ENCODE results near the gene ENPP7.

Gene ENPP7

DNA sequence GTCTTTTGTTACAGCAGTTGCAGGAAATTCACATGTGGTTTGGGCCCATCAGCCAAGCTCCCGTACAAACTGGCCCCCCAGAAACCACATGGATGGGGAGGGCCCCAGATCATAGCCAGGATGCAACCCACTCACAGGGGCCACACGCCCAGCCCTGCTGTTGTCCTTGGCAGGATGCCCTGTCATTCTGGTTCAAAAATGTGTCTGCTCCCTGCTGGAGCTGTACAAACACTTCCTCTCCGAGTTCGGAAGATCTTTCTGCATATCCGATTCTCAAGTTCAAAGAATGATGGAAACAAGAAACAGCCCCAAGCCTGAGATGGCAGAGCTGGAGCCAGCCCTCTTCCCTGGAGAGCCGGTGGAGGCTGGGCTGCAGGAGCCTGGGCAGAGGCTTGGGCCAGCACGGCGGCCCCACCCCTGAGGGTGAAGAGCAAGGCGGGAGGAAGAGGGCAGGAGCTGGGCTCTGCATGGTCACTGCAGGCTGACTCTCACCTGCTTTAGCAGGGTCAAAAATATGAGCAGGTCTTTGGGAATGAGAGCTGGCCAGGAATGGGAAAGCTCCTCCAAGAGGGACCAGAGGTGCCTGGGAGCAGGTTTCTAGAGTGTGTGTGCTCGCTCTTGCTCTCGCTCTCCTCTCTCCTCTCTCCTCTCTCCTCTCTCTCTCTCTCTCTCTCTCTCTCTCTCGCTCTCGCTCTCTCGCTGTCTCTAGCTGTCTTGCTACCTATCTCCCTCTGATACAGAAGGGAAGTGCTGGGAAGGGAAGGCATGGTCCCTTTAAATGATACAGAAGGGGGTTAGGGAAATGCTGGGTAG is 34.7 kb upstream of the ENPP7 start:
- TF ChIP-seq GATA3 (IDR thresholded peaks at IDR 0.05; ENCODE audit: low read depth, low read length) (no peak), GATA2 (IDR thresholded peaks at IDR 0.05; ENCODE audit: low read depth, low read length) (no peak)

GRCh38 chr17:79696610-79696982 is 34.1 kb upstream of the ENPP7 start:
- TF ChIP-seq GATA2 (IDR thresholded peaks at IDR 0.05; ENCODE audit: low read depth, low read length) = no peak
- TF ChIP-seq GATA3 (IDR thresholded peaks at IDR 0.05; ENCODE audit: low read depth, low read length) = no peak

DNA sequence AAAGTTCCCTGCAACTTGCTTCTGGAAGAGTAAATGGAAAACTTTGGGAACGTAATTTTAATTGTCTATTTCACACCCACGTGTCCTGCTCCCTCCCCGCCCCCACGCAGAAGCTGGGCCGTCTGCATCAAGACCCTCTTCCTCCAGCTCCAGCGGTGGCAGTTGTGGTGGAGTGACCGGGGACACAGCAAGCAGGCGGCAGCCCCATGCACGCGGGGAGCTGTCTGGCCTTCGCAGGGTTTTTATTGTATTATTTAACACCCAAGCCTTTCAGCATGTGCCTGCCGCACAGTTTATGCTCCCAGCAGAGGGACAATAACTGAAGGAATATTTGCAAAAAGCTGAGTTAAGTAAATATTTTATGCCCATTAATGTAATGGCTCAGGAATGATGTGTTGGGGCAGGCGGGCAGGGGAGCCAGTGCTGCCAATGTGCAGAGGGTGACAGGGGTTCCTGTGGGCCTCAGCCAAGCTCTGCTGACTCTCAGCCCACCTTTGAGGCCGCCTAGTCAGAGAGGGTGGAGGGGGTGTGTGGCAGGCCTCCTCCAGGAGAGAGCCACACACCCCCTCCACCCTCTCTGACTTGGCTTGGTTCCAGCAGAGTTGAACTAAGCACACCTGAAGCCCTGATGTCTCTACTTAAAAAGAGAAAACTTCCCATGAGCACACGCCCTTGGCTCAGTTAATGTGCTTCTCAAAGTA is 32.4 kb upstream of the ENPP7 start:
- no peak for TF ChIP-seq GATA2 (IDR thresholded peaks at IDR 0.05; ENCODE audit: low read depth, low read length)
- TF ChIP-seq GATA3 (IDR thresholded peaks at IDR 0.05; ENCODE audit: low read depth, low read length) = no peak

- TF ChIP-seq GATA3 (IDR thresholded peaks at IDR 0.05; ENCODE audit: low read depth, low read length) (no peak), GATA2 (IDR thresholded peaks at IDR 0.05; ENCODE audit: low read depth, low read length) (no peak)
These were observed 31.2 kb upstream of the ENPP7 start for GRCh38 chr17:79699386-79700036.

DNA sequence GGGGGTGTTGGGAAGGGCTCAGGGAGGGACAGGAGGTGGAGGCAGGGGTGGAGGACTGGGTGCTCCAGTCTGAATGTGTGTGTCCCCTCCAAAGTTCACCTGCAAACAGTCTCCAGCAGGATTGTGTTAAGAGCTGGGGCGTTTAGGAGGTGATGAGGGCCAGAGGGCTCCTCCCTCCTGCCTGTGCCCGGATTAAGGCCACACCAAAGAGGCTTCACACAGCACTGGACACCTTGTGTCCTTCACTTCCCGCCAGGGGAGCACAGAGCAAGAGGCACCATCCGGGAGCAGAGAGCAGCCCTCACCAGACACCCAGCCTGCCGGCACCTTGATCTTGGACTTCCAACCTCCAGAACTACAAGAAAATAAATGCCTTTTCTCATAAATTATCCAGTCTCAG is 30.2 kb upstream of the ENPP7 start:
- TF ChIP-seq GATA2 (IDR thresholded peaks at IDR 0.05; ENCODE audit: low read depth, low read length) (no peak), GATA3 (IDR thresholded peaks at IDR 0.05; ENCODE audit: low read depth, low read length) (no peak)

GRCh38 chr17:79702034-79702433 is 28.7 kb upstream of the ENPP7 start:
- TF ChIP-seq GATA2 (IDR thresholded peaks at IDR 0.05; ENCODE audit: low read depth, low read length) (no peak), GATA3 (IDR thresholded peaks at IDR 0.05; ENCODE audit: low read depth, low read length) (no peak)

DNA sequence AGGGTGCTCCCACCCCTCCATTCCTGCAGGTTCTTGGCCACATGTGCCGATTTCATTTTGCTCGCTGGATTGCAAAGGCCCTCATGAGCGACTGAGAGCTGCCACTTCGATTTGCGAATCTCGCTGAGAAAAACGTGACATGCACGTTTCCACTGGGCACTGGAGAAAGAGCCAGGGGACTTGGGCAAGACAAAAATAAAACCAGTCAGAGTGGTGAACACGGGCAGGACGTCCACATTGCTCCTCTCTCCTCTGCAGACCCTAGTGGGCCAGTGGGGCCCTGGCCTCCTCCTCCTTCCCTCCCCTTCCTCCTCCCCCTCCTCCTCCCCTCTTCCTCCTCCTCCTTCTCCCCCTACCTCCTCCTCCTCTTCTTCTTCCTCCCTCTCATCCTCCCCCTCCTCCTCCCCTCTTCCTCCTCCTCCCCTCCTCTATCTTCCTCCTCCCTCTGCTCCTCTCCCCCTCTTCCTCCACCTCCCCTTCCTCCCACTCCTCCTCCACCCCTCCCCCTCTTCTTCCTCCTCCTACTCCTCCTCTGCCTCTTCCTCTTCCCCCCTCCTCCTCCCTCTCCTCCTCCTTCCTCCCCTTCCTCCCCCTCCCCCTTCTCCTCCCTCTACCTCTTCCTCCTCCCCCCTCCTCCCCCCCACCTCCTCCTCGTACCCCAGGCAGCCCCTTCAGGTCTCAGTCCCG is 28.1 kb upstream of the ENPP7 start:
- TF ChIP-seq GATA3 (IDR thresholded peaks at IDR 0.05; ENCODE audit: low read depth, low read length) = no peak
- TF ChIP-seq GATA2 (IDR thresholded peaks at IDR 0.05; ENCODE audit: low read depth, low read length) = no peak

DNA sequence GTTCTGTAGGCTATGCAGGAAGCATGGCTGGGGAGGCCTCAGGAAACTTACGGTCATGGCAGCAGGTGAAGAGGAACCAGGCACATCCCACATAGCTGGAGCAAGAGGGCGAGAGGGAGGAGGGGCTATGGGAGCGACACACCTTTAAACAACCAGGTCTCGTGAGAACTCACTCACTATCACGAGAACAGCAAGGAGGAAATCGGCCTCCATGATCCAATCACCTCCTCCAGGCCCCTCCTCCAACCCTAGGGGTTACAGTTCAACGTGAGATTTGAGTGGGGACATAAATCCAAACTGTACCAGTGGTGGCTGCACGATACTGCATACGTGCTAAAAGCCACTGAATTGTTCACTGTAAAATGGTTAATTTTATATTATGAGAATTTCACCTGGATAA is 26.1 kb upstream of the ENPP7 start:
- TF ChIP-seq GATA3 (IDR thresholded peaks at IDR 0.05; ENCODE audit: low read depth, low read length) (no peak), GATA2 (IDR thresholded peaks at IDR 0.05; ENCODE audit: low read depth, low read length) (no peak)

GRCh38 chr17:79705674-79706073 is 25.1 kb upstream of the ENPP7 start:
- TF ChIP-seq GATA3 (IDR thresholded peaks at IDR 0.05; ENCODE audit: low read depth, low read length) (no peak), GATA2 (IDR thresholded peaks at IDR 0.05; ENCODE audit: low read depth, low read length) (no peak)

GRCh38 chr17:79706931-79707850 is 23.6 kb upstream of the ENPP7 start:
- no peak for TF ChIP-seq GATA3 (IDR thresholded peaks at IDR 0.05; ENCODE audit: low read depth, low read length)
- TF ChIP-seq GATA2 (IDR thresholded peaks at IDR 0.05; ENCODE audit: low read depth, low read length) = no peak

- TF ChIP-seq GATA2 (IDR thresholded peaks at IDR 0.05; ENCODE audit: low read depth, low read length) (no peak), GATA3 (IDR thresholded peaks at IDR 0.05; ENCODE audit: low read depth, low read length) (no peak)
These were observed 22.5 kb upstream of the ENPP7 start for GRCh38 chr17:79707931-79708891.

GRCh38 chr17:79711715-79712305 is 18.9 kb upstream of the ENPP7 start:
- TF ChIP-seq GATA2 (IDR thresholded peaks at IDR 0.05; ENCODE audit: low read depth, low read length) = no peak
- no peak for TF ChIP-seq GATA3 (IDR thresholded peaks at IDR 0.05; ENCODE audit: low read depth, low read length)

Data from SH-SY5Y (cell line).